NCI-H345 treated with DMSO at 0.1 percent for 48 hours (cell line): ENCODE data around the gene ALCAM.

Source experiments
- DNase-seq: peaks from one replicate; lab custom pipeline; 2025; ENCODE audit not compliant: unreplicated experiment; lab: John Stamatoyannopoulos, UW

Gene ALCAM

GRCh38 chr3:105424412-105425152 lies 57.9 kb downstream of the ALCAM start:
- no peak for DNase-seq

- no peak for DNase-seq
Measured at GRCh38 chr3:105425153-105425502, 58.4 kb downstream of the ALCAM start.

GRCh38 chr3:105427332-105427731 lies 60.6 kb downstream of the ALCAM start:
- DNase-seq: no peak

- DNase-seq: no peak
Measured at GRCh38 chr3:105429034-105429762, 62.5 kb downstream of the ALCAM start.

- DNase-seq: no peak
Measured at GRCh38 chr3:105430455-105430854, 63.7 kb downstream of the ALCAM start.

- no peak for DNase-seq
Measured at GRCh38 chr3:105431200-105431599, 64.5 kb downstream of the ALCAM start.

- DNase-seq: no peak
Measured at GRCh38 chr3:105435277-105435676, 68.6 kb downstream of the ALCAM start.

- no peak for DNase-seq
Measured at GRCh38 chr3:105436687-105437086, 70.0 kb downstream of the ALCAM start.

GRCh38 chr3:105440113-105440512 lies 73.4 kb downstream of the ALCAM start:
- DNase-seq: no peak

GRCh38 chr3:105444725-105445124 lies 78.0 kb downstream of the ALCAM start:
- DNase-seq: no peak

GRCh38 chr3:105448338-105448982 lies 81.8 kb downstream of the ALCAM start:
- DNase-seq: no peak

GRCh38 chr3:105449414-105449813 lies 82.7 kb downstream of the ALCAM start:
- DNase-seq: no peak

- DNase-seq: no peak
Measured at GRCh38 chr3:105456017-105456416, 89.3 kb downstream of the ALCAM start.

GRCh38 chr3:105458518-105459215 lies 92.0 kb downstream of the ALCAM start:
- no peak for DNase-seq

GRCh38 chr3:105459566-105460290 lies 93.0 kb downstream of the ALCAM start:
- no peak for DNase-seq

- DNase-seq: no peak
Measured at GRCh38 chr3:105463620-105464019, 96.9 kb downstream of the ALCAM start.

- no peak for DNase-seq
Measured at GRCh38 chr3:105465251-105465853, 98.6 kb downstream of the ALCAM start.

GRCh38 chr3:105466072-105466471 lies 99.4 kb downstream of the ALCAM start:
- DNase-seq: no peak

GRCh38 chr3:105466495-105467404 lies 100.0 kb downstream of the ALCAM start:
- DNase-seq: no peak
